Endothelial cell (in vitro differentiated cells): ENCODE data around the gene NCMAP. TPM values are rescaled to one million over a fixed set of nuclear protein-coding genes. Genes with fewer than 3 reads are reported as not detected.
A peak's percentile ranks its signal among the peaks of the same experiment; 100 is the strongest.

Experiments used
- DNase-seq: peaks from one replicate; pipeline ENCODE4 v3.0.0; 2021; ENCODE audit warnings: low spot score
- H3K27ac Mint-ChIP-seq: one replicate; pipeline ENCODE4 v1.8.0; 2021; ENCODE audit warnings: mixed read lengths, inconsistent platforms; ENCODE audit not compliant: unreplicated experiment
- H3K27me3 Mint-ChIP-seq: one replicate; pipeline ENCODE4 v1.8.0; 2021; ENCODE audit warnings: mild to moderate bottlenecking, moderate library complexity, mixed read lengths, inconsistent platforms; ENCODE audit not compliant: unreplicated experiment
- H3K36me3 Mint-ChIP-seq: one replicate; pipeline ENCODE4 v1.8.0; 2021; ENCODE audit warnings: mild to moderate bottlenecking, low read depth, mixed read lengths, inconsistent platforms; ENCODE audit not compliant: unreplicated experiment
- H3K4me1 Mint-ChIP-seq: one replicate; pipeline ENCODE4 v1.8.0; 2021; ENCODE audit warnings: mild to moderate bottlenecking, mixed read lengths, inconsistent platforms; ENCODE audit not compliant: unreplicated experiment
- H3K4me3 Mint-ChIP-seq: one replicate; pipeline ENCODE4 v1.8.0; 2021; ENCODE audit warnings: mild to moderate bottlenecking, mixed read lengths, inconsistent platforms; ENCODE audit not compliant: unreplicated experiment
- H3K9me3 Mint-ChIP-seq: one replicate; pipeline ENCODE4 v1.8.0; 2021; ENCODE audit warnings: mixed read lengths, inconsistent platforms; ENCODE audit not compliant: unreplicated experiment
- CTCF ChIP-seq: fragments of 200-600 bp; sonication (generic); IDR thresholded peaks from one replicate; pipeline ENCODE4 v1.5.0; 2021; ENCODE audit warnings: antibody characterized with exemption; ENCODE audit not compliant: unreplicated experiment
- long read RNA-seq: library from polyadenylated mRNA; unstranded; transcript quantifications from one replicate; pipeline ENCODE4 v2.0.0, GENCODE V29; 2020; ENCODE audit not compliant: unreplicated experiment
- total RNA-seq: library from RNA; stranded (reverse); fragmentation: NEBNext Ultra II Directional; extraction: Animal tissue kit (Norgen Biotek cat#: 25700); gene quantifications from one replicate; pipeline ENCODE4 v1.2.1, GENCODE V29; 2021; ENCODE audit not compliant: unreplicated experiment

Gene NCMAP, protein sequence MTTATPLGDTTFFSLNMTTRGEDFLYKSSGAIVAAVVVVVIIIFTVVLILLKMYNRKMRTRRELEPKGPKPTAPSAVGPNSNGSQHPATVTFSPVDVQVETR
- 0.05 TPM for total RNA-seq
- long read RNA-seq, result 0 reads

- H3K4me1 Mint-ChIP-seq, result peaks cover 7% of the 10 kb centered on the region
Measured at GRCh38 chr1:24555591-24556413, at the start of gene NCMAP. TSS of gene NCMAP (plus strand) at chr1:24556087. CDS start at chr1:24595431, 39,344 bp downstream.

GRCh38 chr1:24506691-24507381 is 49.1 kb upstream of the NCMAP start:
- H3K4me3 Mint-ChIP-seq, result peak overlapping the region; percentile 24

More at GRCh38 chr1:24555591-24556413, at the start of gene NCMAP:
- peaks cover 11% of the 10 kb centered on the region for H3K27me3 Mint-ChIP-seq
- no peak within 1 kb of the TSS for H3K27ac Mint-ChIP-seq
- no peak for TF ChIP-seq CTCF
- no peaks in the 10 kb centered on the region for H3K36me3 Mint-ChIP-seq
- DNase-seq, result peak; percentile 19
- peak within 1 kb of the TSS; percentile 62 for H3K4me3 Mint-ChIP-seq
- H3K9me3 Mint-ChIP-seq, result no peaks in the 10 kb centered on the region

DNA sequence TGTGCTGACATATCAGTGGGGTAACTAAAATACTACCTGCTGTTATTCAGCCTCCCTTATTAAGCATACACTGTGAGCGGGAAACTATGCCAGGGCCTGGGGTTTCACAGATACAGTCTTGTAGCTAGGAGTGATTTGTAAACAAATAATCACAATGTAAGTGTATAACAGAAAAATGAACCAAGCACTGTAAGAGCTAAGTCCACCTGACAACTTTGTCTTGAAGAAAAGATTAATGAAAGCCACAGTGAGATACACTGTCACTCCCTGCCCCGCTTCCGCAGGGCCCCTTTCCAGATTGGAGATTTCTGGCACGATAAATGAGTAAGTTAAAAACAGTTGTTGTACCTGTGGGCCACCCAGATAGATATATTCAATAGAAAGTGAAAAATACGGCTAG is 48.5 kb upstream of the NCMAP start:
- H3K9me3 Mint-ChIP-seq, result no peaks in the 10 kb centered on the region
- TF ChIP-seq CTCF, result no peak
- H3K36me3 Mint-ChIP-seq, result peaks cover 4% of the 10 kb centered on the region
- peak overlapping the region; percentile 92 for H3K27ac Mint-ChIP-seq
- DNase-seq, result no peak
- peaks cover 6% of the 10 kb centered on the region for H3K27me3 Mint-ChIP-seq
- peak overlapping the region; percentile 24 for H3K4me3 Mint-ChIP-seq
- peaks cover 45% of the 10 kb centered on the region for H3K4me1 Mint-ChIP-seq

More at GRCh38 chr1:24506691-24507381, 49.1 kb upstream of the NCMAP start:
- H3K36me3 Mint-ChIP-seq, result peaks cover 4% of the 10 kb centered on the region
- H3K27me3 Mint-ChIP-seq, result peaks cover 8% of the 10 kb centered on the region
- H3K4me1 Mint-ChIP-seq, result peaks cover 47% of the 10 kb centered on the region
- H3K9me3 Mint-ChIP-seq, result no peaks in the 10 kb centered on the region
- TF ChIP-seq CTCF, result no peak
- no peak for DNase-seq
- H3K27ac Mint-ChIP-seq, result peak overlapping the region; percentile 92

GRCh38 chr1:24508911-24509310 is 47.0 kb upstream of the NCMAP start:
- no peak overlapping the region for H3K4me3 Mint-ChIP-seq
- no peaks in the 10 kb centered on the region for H3K36me3 Mint-ChIP-seq
- no peak for DNase-seq
- H3K4me1 Mint-ChIP-seq, result peaks cover 39% of the 10 kb centered on the region
- no peaks in the 10 kb centered on the region for H3K9me3 Mint-ChIP-seq
- TF ChIP-seq CTCF, result no peak
- peak overlapping the region; percentile 22 for H3K27ac Mint-ChIP-seq
- peaks cover 3% of the 10 kb centered on the region for H3K27me3 Mint-ChIP-seq
